SIG-M5 treated with dmso at 0.1 percent for 504 hours (cell line): ENCODE data around the gene ATF7.

Source experiments
- DNase-seq: peaks from one replicate; lab custom pipeline; 2025; ENCODE audit not compliant: unreplicated experiment; lab: John Stamatoyannopoulos, UW

Gene ATF7

DNA sequence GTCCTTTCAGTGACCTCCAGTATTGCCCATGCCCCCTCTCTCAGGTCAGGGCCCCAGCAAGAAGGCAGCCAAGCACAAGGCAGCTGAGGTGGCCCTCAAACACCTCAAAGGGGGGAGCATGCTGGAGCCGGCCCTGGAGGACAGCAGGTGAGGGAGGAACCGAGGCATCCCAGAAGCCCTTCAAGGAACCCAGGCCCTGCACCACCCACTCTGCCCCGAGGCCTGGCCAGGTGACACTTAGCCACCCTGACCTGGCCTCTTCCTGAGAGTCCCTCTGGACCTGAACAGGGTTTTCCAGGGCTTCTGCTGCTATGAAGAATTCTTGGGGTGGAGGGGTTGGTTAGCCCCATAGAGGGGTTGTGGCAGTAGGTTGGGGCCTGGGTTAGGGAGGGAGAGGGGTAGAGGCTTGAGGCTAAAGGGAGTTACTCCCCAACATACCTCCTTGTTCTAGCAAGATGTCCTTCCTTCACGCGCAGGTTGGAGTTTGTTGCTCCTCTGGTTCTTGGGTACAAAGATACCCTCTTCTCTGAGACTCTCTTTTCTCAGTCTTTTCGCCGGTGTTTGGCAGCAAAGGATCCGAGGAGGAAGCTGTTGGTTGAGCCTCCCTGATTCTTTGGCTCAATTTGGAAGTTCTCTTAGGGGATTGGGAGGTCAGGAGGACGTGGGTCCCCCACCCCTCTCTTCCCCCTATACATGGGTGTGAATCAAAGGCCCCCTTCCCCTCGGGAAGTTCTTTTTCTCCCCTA lies 123.0 kb downstream of the ATF7 start:
- DNase-seq = no peak

DNA sequence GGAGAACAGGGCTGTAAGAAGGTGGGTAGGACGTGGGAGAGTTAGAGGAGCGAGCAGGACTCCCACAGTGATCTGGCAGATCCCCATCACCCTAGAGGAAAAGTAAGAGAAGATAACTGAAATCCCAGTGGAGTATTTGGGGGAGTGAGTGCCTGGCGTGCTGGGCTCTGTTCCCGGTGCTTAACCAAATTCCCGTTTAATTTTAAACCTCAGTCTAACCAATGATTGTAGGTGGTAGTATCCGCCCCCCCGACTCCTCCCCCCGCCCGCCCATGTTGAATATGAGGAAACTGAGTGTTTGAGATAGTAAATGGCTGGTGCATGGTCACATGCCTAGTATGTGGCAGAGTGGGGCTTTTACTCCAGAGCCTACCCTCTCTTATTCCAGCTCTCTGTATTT lies 123.9 kb downstream of the ATF7 start:
- peak; percentile 25 for DNase-seq

DNA sequence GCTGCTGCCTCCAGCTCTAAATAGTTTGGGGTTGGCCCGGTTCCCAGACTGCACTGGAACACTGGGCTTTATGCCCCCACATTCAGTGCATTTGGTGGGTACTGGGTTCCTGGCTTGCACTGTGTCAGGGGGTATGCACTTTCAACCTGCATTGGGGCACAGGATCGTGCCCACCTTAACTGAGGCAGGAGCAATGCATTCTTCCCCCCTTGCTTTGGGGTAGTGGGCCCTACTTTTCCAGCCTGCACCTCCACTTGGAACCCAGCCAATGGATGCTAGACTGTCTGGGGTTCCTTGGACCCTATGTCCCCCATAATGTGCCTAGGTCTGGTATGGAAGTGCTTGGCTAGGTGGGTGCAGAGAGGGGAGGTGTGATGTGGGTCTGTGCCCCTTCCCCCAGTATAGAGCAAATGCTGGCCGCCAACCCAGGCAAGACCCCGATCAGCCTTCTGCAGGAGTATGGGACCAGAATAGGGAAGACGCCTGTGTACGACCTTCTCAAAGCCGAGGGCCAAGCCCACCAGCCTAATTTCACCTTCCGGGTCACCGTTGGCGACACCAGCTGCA lies 124.5 kb downstream of the ATF7 start:
- DNase-seq = no peak

DNA sequence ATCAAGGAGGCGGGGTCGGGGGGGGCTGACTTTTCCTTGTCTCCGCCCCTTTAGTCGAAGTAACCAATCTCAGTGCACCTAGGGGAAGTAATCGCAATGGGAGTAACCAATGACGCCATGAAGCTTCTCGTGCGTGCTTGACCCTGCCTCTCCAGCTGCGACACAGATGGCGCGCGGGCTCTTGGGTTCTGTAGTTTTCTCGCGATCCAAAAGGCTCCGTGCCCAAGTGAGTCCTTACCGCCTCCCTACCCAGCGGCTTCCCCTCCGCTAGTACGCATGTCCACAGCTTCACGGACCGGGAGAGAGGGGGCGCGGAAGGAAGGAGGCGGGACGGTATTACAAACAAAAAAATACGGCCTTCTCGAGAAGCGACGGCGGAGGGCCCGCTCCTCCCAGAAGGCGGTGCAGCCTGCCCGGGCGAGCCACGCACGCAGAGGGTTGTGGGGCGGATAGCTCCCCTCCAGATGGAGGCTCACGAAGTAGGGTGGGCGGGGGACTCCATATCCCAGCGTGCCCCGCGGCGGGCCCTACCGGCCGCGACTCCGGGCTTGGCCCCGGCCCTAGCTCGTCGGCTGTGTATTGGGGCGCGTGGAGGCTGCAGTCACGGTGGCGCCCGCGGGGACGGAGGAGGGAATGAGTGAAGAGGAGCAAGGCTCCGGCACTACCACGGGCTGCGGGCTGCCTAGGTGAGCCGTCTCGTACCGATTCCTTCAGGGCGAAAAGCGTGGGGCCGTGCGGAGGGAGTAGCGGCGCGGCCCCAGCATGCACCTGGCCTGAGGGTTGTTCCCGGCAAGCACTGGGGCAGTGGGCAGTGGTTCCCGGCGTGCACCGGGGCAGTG lies 125.2 kb downstream of the ATF7 start, which contains the start of gene TARBP2:
Gene TARBP2 (plus strand): TSS at position 508 of the 839 bp plus-strand sequence. CDS start 126 bp downstream, at position 634.
- peak; percentile 100 for DNase-seq

DNA sequence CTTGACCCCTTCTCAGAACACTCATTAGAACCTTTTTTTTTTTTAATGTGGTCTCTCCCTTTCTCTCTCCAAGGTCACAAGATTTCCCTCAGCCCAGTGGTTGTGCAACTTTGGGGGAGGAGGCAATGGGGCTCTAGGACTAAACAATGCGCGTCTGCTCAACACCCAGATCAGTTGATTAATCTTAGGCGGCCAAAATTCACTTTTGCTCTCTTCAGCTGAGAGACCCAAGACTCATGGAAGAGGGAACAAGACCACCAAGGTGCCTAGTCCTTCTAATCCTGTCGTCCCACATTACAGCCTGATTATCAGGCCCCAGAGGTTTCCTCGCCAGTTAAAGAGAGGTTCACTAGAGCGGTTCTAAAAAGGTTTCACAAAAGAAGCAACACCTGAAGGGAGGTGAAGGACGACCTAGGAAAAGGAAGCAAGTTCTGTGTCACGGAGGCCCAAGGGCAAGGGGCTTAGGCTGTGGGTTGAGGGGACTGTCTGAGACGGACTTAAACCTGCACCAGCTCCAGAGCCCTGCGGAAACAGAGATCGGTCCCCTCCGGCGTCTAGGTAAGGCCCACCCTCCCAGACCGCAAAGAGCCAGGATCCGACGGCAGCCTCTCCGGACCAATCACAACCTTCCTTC lies 125.9 kb downstream of the ATF7 start:
- peak; percentile 86 for DNase-seq

DNA sequence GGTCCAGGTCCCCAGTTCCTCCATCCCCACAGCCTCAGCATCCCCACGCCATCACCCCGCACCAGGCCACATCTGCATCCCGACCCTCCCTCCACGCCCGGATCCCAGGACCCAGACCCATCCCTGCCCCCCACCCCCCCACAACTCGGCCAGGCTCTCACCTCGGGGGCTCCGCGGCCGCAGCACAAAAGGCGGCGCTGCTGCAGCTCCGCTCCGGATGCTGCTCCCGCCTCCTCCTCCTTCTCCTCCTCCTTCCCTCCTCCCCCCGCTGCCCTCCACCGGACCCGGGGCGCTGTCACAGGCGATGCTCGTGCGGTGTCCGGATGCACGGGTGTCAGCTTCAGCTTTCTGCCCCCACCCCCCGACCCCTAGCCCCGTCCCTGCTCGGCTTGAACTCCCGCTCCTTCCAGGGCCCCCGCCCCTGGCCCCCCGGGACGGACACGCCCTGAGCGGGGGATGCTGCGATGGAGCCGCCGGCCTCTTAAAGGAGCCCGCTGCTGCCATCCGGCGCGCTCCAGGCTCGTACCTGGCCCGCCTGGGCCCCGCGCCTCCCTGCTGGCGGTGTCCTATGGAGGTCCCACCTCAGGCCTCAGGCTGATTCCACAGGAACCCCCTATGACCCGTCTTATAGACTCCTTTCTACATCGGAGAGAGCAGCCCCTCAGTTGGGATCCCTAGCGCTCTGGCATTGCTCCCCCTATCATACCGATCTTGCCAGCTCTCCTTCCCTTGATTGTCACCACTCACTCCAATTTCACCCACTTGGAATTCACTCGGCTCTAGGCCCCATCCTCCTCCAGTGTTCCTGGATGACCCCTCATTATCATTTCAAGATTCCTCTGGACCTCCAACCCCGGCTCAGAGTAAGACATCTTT lies 126.7 kb downstream of the ATF7 start, which contains the start of gene MAP3K12:
Gene MAP3K12 (minus strand): TSS at position 193 of the 876 bp plus-strand sequence. CDS start 12,067 bp downstream, outside the sequence.
- DNase-seq = peak; percentile 75

DNA sequence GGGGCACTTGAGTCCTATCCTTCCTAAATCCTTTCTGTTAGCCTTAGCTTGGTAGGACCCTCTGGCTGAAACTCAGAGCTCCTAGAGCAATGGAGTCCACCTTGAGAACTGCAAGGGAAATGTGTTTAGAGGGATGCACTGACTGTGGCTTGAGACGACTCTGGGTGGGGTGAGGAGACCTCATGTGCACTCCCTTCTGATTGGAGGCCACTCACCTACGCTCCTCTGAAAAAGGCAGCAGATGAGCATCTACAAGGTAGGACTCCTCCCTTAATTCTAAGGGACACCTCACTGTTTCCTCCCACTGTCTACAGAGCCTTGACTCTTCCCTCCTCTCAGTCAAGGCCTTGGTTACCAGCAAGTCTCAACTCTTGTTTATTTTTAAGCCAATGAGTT lies 127.9 kb downstream of the ATF7 start:
- DNase-seq = no peak

DNA sequence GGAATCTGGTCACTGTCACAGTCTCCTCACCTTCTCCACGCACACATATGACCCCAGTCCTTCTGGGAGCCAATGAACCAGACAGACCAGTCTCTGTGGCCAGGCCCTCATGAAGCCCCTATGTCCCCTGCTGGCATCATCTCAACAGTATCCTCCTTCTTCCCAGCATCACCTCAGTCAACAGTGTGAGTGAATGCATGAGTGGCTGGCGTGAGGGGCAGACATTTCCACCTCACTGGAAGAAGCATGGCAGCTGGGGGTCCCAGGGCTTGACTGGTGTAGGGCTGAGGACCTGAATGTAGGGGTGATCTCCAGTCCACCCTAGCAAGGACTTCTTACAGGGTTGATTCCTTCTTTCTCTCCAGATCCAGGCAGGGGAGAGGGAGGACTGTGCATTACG lies 128.7 kb downstream of the ATF7 start:
- no peak for DNase-seq

DNA sequence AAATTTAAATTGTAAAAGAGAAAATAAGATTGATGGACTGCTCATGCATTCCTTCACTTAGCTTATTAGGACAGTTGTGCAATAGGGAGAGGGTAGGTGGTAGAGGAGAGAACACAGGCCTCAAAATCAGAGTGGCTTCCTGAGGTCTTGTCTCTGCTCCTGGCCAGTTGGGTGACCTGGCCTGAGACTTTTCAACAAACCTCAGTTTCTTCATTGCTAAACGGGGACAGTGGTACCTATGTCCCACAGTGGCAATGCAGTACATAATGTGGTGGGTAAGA lies 129.5 kb downstream of the ATF7 start:
- DNase-seq = no peak

DNA sequence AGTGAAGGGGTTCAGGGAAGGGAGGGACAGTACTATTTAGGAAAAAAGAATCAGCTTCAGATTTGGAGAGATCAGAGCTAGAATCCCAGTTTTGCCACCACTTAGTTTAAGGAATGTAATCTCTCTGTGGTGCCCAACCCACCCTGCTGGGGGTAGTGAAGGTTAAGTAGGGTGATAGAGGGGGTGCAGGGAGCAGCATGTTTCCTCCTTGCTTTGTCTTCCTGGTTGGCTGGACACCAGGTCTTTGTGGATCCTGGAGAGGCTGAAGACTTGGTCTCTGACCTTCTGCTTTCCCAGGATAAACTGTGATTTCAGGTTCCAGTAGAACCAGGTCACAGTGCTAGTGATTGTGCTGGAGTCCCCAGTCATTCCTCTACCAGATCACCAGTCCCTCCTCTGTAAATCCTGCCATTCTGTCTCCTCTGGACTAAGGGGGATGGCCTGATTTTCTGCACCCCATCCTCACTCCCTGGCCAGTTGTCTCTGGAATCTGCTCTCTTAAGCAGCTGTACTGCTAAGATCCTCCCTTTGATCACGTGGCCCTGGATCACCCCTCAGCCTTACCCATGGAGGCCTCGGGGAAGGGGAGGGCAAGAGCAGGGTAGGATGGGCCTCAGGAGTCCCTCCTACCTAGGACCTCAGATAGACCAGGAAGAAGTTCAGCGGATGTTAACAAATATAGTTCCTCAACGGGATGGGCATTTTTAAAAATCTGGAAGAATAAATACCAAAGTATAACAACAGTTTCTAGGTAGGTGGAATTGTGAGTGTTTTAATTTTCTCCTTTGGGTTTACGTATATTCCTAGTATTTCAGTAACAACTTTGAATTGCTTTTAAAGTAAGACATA lies 130.1 kb downstream of the ATF7 start:
- DNase-seq = peak; percentile 80

DNA sequence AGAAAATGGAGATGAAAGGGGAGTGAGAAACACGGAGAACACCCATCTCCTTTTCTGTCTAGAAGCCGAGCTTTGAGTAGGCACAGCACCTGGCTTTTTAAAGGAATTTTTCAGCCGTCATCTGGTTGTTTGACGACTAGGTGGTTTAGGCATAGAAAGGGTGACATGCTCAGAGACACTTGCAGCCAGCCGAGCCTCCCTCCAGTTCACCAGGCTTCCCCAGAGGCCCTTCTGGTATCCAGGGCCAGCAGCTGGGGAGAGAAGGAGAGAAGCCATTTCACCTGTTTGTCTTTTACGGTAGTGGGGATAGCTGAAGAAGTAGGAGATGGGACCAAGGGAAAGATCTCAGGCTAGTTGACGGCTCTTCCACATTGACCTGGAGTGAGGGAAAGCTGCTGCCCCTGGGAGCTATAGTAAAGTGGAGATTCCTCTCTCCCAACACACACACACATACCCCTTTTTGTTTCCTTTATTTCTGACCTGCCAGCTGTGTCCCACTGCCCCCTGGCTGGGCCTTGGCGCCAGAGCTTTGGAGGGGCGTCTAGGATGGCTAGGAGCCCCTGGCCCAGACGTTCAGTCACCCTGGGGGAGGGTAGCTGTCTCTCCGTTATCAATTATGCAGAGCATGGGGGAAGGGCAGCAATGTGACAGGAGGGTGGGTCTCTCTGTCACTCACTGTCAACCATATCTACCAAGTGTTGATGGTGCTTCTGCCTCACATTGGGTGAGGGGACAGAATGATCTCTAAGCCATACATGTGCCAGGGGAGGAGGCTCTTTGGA lies 132.4 kb downstream of the ATF7 start:
- DNase-seq = no peak

DNA sequence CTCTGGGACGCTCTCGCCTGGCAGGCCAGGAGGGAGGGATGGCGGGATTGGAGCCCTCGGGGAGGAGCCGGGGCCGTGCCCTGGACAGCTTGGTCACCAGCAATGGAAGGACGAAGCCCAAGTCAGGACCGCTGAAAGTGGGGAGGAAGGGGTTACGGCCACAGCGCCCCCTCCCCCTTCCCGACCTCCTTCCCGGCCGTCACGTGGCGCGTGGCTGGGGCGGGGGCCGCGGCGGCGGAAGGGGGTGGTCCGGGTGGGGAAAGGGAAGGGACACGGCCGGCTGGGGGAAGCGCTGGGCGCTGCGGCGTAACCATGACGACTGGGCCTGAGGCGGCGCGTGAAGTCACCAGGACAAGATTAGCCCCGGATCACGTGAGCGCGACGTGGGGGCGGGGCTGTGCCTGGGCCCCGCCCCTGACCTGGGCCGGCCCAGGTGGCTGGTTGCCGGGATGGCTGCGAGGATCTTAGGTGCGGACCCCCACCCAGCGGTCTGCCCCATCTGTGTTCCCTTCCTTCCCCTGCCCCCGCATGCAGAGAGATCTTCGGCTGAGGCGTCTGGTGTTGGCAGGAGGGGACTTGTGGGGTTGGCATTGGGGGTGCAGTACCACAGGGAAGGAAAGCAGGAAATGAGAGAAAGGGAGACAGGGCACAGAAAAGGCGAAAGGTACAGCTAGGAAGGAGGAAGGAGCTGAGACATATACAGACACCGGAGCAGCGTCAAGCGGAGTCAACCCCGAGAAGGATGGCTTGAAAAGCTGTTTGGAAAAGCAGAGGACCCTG lies 133.2 kb downstream of the ATF7 start:
- peak; percentile 82 for DNase-seq

DNA sequence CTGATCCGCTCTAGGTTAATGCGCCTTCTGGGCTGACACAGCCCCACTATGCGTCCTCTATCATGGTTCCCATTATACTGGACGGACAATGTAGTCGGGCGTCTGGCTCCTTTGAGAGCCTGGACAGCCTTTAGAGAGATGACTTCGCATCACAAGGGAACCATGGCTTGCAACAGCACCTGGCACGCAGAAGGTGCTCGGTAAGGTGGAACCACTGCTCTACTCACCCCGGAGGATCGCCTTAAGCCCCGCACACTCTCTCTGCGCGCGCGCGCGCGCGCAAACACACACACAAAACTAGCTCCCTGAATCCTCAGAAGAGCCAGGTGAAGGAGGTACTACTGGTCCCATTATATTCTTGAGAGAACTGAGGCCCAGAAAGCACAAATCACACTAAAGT lies 134.0 kb downstream of the ATF7 start:
- DNase-seq = no peak

DNA sequence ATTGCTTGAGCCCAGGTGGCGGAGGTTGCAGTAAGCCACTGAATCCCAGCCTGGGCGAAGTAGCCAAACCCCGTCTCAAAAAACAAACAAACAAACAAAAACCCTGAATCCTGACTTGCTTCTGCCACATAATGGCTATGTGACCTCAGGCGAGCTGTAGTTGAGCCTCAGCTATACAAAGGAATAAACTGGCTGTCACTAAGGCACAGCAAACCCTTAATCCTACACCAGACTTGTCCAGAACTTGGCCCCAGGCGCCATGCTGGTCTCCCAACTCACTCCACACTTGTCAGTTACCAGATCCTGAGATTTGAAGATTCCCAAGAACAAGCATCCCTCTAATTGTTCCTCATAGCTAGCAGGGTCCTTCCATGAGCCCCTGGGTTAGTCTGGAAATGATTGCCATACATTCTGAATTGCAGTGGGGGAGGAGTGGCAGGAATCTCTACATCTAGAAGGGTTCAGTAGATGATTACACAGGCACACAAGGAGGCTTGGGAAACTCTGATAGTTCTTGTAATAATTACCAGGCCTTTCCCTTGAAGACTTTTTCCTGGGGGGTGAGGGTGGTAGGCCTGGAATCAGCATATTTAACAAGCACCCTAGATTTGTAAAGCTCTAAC lies 136.8 kb downstream of the ATF7 start:
- no peak for DNase-seq

DNA sequence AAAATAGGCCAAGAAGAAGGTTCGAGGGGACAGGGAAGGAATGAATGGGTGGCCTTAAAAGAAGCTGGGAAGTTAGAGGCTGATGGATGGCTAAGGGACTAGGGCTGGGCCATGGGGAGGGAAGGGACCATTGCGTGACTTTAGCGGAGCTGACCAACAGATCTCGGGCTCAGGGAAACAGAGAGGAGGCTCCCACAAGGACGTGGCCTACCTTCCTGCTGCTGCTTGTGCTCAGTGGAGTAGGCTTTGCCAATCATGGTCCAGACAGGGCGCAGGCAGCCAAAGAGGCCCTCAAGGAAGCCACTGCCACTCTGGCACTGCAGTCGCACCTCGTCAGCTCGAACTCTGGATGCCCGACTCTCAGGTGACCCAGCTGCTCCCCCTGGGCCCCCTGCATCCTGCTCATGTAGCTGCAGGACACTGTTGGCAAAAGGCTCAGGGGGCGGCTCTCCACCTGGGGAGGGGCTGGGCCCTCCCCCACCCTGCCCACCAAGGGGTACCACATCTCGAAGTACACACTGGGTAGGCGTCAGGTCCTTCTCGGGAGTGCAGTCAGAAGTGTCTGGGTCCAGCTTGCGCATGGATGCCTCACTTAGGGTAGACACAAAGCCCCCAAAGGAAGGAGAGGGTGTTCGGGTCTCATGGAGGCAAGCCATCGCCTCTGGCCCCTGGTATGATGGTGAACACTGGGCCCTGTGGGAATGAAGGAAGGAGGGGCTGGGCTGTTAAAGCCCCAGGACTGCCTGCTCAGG lies 139.3 kb downstream of the ATF7 start:
- DNase-seq = no peak

DNA sequence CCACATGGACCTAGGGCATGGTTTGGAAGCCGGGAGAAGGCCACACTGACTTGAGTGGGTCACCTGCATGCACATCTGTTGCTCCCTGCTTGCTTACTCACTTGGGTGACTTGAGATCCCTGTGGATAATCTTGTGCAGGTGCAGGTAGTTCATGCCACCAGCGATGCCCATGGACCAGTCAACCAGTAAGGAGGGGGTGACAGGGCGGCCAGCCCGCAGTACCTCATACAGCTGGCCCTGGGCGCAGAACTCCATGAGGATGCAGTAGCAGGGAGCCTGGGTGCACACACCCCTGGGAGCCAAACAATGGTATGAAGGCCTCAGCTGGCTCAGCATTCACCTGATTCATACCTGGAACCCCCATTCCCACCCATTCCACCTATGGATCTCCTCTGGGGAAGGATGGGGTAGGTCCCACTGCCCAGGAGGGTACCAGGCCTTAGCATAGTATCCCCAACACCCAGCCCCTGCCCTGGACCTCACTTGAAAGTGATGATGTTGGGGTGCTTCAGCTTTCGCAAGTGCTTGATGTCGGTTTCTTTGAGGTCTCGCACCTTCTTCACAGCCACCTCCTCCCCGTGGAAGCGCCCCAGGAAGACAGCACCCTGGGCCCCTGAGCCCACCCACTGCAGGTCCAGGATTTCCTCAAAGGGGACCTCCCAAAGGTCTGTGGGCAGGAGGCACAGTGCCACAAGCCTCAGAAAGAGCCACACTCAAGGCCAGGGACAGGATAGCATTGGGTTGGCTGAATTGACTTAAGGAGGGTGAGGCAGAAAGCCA lies 140.0 kb downstream of the ATF7 start:
- no peak for DNase-seq
